D721Med (cell line): ENCODE measurements around the gene CEP135.

Experiments
- DNase-seq: peaks from one replicate; pipeline ENCODE4 v3.0.0; 2011; ENCODE audit warnings: low spot score; ENCODE audit not compliant: insufficient read length
- FAIRE-seq: peaks from 2 replicates; lab custom pipeline; 2011; peaks lifted over from hg19 to GRCh38; lab: Jason Lieb, UNC
- CTCF ChIP-seq: IDR thresholded peaks from 2 replicates; pipeline ENCODE4 v1.5.1; 2012; ENCODE audit warnings: mild to moderate bottlenecking, control low read depth; ENCODE audit not compliant: insufficient read depth; ENCODE audit errors: missing control alignments

The CEP135 gene

GRCh38 chr4:56052481-56052880, 103.7 kb downstream of the CEP135 start:
- peak; percentile 66 for FAIRE-seq
- DNase-seq: no peak
- TF ChIP-seq CTCF: no peak

GRCh38 chr4:56052966-56053365, 104.2 kb downstream of the CEP135 start:
- TF ChIP-seq CTCF: no peak
- FAIRE-seq: no peak
- no peak for DNase-seq

- FAIRE-seq (peak; percentile 81), DNase-seq (no peak)
- no peak for TF ChIP-seq CTCF
Observed at GRCh38 chr4:56055027-56055977, 106.6 kb downstream of the CEP135 start.

GRCh38 chr4:56055991-56056390, 107.2 kb downstream of the CEP135 start:
- DNase-seq (no peak), FAIRE-seq (peak; percentile 58)
- TF ChIP-seq CTCF: no peak

GRCh38 chr4:56058555-56058954, 109.8 kb downstream of the CEP135 start:
- no peak for TF ChIP-seq CTCF
- FAIRE-seq (no peak), DNase-seq (no peak)

- FAIRE-seq: no peak
- TF ChIP-seq CTCF: no peak
- no peak for DNase-seq
Observed at GRCh38 chr4:56060036-56060435, 111.3 kb downstream of the CEP135 start.

GRCh38 chr4:56062106-56062505, 113.4 kb downstream of the CEP135 start:
- no peak for DNase-seq
- no peak for TF ChIP-seq CTCF
- no peak for FAIRE-seq
